Measurements from ENCODE around the gene TSC22D1. TPM values are rescaled to one million over a fixed set of nuclear protein-coding genes. Genes with fewer than 3 reads are reported as not detected.

Gene TSC22D1
- total RNA-seq, 1 donor from 2014 or later: 149 TPM

- Histone ChIP-seq H3K36me3 (no peaks in the 10 kb centered on the region), H3K27me3 (no peaks in the 10 kb centered on the region), H3K4me1 (no peaks in the 10 kb centered on the region), H3K27ac (no peak overlapping the region), H3K9me3 (no peaks in the 10 kb centered on the region), H3K4me3 (no peak overlapping the region)
- intact Hi-C loops (cut with DNase I): no loop called here
- TF ChIP-seq CTCF (IDR thresholded peaks at IDR 0.05): no peak
- ATAC-seq (no peak), DNase-seq (no peak)
Measured at GRCh38 chr13:44592216-44592847, 16.2 kb upstream of the TSC22D1 start.

DNA sequence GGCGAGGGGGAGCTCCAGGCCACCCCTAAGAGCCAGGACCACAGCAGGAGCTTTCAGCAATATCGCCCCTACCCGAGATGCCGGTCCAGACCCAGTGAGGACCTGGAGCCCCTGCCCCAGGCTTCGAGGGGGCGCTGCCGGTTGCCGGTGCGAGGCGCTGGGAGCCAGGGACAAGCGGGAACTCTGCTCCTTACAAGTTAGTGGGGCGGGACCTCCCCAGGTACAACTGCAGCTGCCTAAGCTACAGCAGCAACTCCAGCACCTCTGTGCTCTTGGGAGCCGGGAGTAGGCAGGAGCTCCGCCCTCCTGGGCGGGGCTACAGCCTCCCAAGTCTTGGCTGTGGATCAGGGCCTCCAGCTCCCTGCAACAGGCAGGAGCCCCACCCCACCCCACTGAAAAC is 15.2 kb upstream of the TSC22D1 start:
- H3K4me1 ChIP-seq: no peaks in the 10 kb centered on the region
- TF ChIP-seq CTCF (IDR thresholded peaks at IDR 0.05): no peak
- no peak overlapping the region for H3K4me3 ChIP-seq
- no peaks in the 10 kb centered on the region for H3K27me3 ChIP-seq
- intact Hi-C loops (cut with DNase I): no loop called here
- no peak for DNase-seq
- no peaks in the 10 kb centered on the region for H3K36me3 ChIP-seq
- no peak overlapping the region for H3K27ac ChIP-seq
- no peaks in the 10 kb centered on the region for H3K9me3 ChIP-seq
- ATAC-seq: peak; percentile 25

DNA sequence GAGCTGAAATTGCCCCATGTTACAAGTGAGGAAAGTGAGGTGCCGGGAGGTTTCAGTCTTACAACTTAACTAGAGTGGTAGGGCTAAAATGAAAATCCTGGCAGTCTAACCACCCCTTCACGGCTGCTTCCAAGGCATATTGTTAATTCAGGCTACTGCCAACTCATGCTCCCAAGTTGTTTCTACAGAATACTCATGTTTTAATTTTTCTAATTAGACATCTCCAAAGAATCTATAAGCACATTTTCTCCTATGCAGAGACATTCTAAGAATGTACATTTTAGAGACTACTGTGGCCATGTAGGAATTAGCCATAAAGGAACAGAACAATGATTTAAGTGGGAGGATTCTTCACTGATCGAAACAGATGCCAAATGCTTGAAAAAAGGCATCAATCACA is 7.0 kb upstream of the TSC22D1 start:
- Histone ChIP-seq H3K27ac (no peak overlapping the region), H3K4me3 (no peak overlapping the region), H3K4me1 (peaks cover 6% of the 10 kb centered on the region), H3K27me3 (no peaks in the 10 kb centered on the region), H3K9me3 (no peaks in the 10 kb centered on the region), H3K36me3 (no peaks in the 10 kb centered on the region)
- intact Hi-C loops (cut with DNase I): no loop called here
- ATAC-seq (no peak), DNase-seq (no peak)
- TF ChIP-seq CTCF (IDR thresholded peaks at IDR 0.05): no peak

DNA sequence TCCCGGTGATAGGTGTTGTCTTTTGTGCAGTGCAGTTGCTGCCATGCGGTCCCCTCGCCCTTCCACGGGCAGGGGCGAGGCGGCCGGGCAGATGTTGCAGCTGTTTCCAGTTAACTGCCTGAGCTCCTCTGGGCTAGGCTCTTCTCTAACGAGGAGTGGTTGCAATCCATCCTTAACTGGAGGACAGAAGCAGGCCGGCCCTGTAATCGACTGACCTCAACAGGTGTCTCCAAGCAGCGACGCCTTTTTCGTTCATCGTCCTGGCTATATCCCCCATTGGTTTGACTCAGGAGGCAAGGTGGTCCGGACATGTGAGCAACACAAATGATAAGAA is 1.9 kb upstream of the TSC22D1 start:
- intact Hi-C loops (cut with DNase I): no loop called here
- no peak for DNase-seq
- no peak for ATAC-seq

GRCh38 chr13:44577236-44578066 is 1.3 kb upstream of the TSC22D1 start:
- Histone ChIP-seq H3K4me3 (peak overlapping the region; percentile 93), H3K27ac (peak overlapping the region; percentile 95), H3K36me3 (no peaks in the 10 kb centered on the region), H3K27me3 (no peaks in the 10 kb centered on the region), H3K4me1 (peaks cover 18% of the 10 kb centered on the region), H3K9me3 (no peaks in the 10 kb centered on the region)
- intact Hi-C loops (cut with DNase I): no loop called here
- ATAC-seq: peak; percentile 93
- TF ChIP-seq CTCF (IDR thresholded peaks at IDR 0.05): no peak
- peak; percentile 99 for DNase-seq

More for the DNA sequence above, 1.9 kb upstream of the TSC22D1 start:
- Histone ChIP-seq H3K4me1 (peaks cover 18% of the 10 kb centered on the region), H3K27ac (peak overlapping the region; percentile 95), H3K36me3 (no peaks in the 10 kb centered on the region), H3K9me3 (no peaks in the 10 kb centered on the region), H3K4me3 (peak overlapping the region; percentile 93), H3K27me3 (no peaks in the 10 kb centered on the region)
- TF ChIP-seq CTCF (IDR thresholded peaks at IDR 0.05): no peak
